A673 (cell line): ENCODE results near the gene PROX1.

Experiments used
- CTCF ChIP-seq: fragments of 300-800, 200-600 bp; sonication (generic); conservative IDR thresholded peaks from 2 replicates; pipeline ENCODE4 v1.5.1; 2017; ENCODE audit warnings: low read depth, mild to moderate bottlenecking, antibody characterized with exemption, low read length, moderate library complexity, mixed read lengths
- EZH2 ChIP-seq: fragments of 200-600 bp; sonication (generic); IDR thresholded peaks from 2 replicates; pipeline ENCODE4 v1.6.1; 2017; ENCODE audit warnings: borderline replicate concordance, low read depth, mild to moderate bottlenecking, mixed read lengths, antibody characterized with exemption, low read length; ENCODE audit not compliant: poor library complexity, severe bottlenecking

GRCh38 chr1:214051786-214052185, 64.0 kb downstream of the PROX1 start:
- no peak for TF ChIP-seq CTCF
- no peak for TF ChIP-seq EZH2
